ENCODE results near the gene MT1X.
"Not testable (repeated sequence)": the region's sequence is repeated elsewhere in the genome, so short reads cannot be mapped to it uniquely, and the experiment has no call there.

DNA sequence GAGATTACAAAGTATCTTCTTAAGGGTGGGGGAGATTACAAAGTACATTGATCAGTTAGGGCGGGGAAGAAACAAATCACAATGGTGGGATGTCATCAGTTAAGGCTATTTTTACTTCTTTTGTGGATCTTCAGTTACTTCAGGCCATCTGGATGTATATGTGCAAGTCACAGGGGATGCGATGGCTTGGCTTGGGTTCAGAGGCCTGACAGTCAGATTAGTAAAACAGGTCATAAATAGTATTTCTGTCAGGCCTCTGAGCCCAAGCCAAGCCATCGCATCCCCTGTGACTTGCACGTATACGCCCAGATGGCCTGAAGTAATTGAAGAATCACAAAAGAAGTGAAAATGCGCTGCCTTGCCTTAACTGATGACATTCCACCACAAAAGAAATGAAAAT is 7.7 kb upstream of the MT1X start:
- TF ChIP-seq POLR2AphosphoS5 (IDR thresholded peaks at IDR 0.05), result not testable (repeated sequence)
- TF ChIP-seq, protein P1, sequence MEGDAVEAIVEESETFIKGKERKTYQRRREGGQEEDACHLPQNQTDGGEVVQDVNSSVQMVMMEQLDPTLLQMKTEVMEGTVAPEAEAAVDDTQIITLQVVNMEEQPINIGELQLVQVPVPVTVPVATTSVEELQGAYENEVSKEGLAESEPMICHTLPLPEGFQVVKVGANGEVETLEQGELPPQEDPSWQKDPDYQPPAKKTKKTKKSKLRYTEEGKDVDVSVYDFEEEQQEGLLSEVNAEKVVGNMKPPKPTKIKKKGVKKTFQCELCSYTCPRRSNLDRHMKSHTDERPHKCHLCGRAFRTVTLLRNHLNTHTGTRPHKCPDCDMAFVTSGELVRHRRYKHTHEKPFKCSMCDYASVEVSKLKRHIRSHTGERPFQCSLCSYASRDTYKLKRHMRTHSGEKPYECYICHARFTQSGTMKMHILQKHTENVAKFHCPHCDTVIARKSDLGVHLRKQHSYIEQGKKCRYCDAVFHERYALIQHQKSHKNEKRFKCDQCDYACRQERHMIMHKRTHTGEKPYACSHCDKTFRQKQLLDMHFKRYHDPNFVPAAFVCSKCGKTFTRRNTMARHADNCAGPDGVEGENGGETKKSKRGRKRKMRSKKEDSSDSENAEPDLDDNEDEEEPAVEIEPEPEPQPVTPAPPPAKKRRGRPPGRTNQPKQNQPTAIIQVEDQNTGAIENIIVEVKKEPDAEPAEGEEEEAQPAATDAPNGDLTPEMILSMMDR (IDR thresholded peaks at IDR 0.05), result not testable (repeated sequence)
